ENCODE data around the gene FANCG. TPM values are rescaled to one million over a fixed set of nuclear protein-coding genes. Genes with fewer than 3 reads are reported as not detected.
A peak's percentile ranks its signal among the peaks of the same experiment; 100 is the strongest.

Gene FANCG
- total RNA-seq, 1 donor from 2014 or later, result 68.7 TPM

- DNase-seq (ENCODE audit: low spot score, unreplicated experiment), result no peak
- Mint-ChIP-seq H3K4me3 (ENCODE audit: low read depth) (no peak overlapping the region), H3K27ac (no peak overlapping the region), H3K4me1 (ENCODE audit: low read depth) (no peaks in the 10 kb centered on the region), H3K27me3 (no peaks in the 10 kb centered on the region), H3K9me3 (ENCODE audit: low read depth) (no peaks in the 10 kb centered on the region), H3K36me3 (ENCODE audit: insufficient read depth) (peaks cover 76% of the 10 kb centered on the region)
- no peak for TF ChIP-seq CTCF (IDR thresholded peaks at IDR 0.05; ENCODE audit: unreplicated experiment)
Measured at GRCh38 chr9:35057271-35057620, 22.5 kb downstream of the FANCG start.

DNA sequence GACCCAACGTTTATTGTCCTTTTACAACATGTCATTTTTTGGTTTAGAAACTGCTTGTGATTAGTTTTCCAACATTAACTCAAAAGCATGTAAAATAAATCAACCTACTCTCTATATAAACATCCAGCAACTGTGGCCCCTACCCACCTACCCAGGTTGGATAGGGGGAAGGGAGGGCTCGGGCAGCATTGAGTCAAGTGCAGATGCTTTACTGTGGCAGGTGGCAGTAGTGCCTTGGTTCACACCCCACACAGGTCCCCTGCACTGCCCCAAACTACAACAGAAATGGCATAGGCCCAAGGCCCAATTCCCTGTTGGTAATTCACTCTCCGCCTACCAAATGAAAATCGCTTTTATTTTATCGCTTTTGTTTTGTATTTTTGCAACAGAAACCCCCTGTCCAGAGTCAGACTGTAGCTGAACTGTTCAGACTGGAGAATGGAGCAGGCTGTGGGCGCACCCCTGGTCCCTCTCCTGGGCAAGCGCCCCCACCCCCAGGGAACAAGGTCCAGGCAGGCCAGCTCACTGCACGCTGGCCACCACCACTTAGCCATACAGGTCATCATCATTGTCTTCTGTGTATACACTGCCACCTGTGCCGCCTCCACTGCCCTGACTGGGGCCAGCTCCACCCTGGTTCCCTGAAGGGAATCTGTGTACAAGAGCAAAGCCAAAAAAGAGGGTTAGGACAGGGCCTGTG, 23.0 kb downstream of the FANCG start:
- H3K36me3 Mint-ChIP-seq (ENCODE audit: insufficient read depth), result peaks cover 72% of the 10 kb centered on the region

DNA sequence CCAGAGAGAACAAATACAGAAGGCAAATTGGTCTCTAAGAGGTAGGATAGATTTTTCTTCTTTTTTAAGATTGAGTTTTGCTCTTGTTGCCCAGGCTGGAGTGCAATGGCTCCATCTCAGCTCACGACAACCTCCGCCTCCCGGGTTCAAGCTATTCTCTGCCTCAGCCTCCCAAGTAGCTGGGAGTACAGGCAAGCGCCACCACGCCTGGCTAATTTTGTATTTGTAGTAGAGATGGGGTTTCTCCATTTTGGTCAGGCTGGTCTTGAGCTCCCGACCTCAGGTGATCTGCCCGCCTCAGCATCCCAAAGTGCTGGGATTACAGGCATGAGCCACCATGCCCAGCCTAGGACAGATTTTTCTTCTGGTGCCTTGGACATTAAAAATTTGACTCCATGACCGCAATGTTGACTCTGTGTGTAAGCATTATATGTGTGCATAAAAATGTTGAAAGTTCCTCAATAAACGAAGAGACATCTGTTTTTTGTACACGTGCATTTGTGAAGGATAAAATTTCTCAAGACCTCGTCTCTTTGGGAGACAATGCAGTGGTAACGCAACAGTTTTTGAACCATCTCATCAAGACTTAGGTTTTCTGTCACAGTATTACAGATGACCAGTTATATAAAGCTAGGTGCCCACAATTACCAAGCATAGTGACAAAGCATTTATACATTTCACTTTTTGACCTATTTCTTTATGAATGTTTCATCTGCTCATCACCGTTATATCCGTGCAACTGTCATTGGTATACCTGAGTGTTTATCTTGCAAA, 24.7 kb downstream of the FANCG start:
- DNase-seq (ENCODE audit: low spot score, unreplicated experiment), result no peak
- Mint-ChIP-seq H3K36me3 (ENCODE audit: insufficient read depth) (peaks cover 63% of the 10 kb centered on the region), H3K4me1 (ENCODE audit: low read depth) (no peaks in the 10 kb centered on the region), H3K27ac (no peak overlapping the region), H3K4me3 (ENCODE audit: low read depth) (no peak overlapping the region), H3K9me3 (ENCODE audit: low read depth) (no peaks in the 10 kb centered on the region), H3K27me3 (no peaks in the 10 kb centered on the region)
- TF ChIP-seq CTCF (IDR thresholded peaks at IDR 0.05; ENCODE audit: unreplicated experiment), result no peak

More for the DNA sequence above, 23.0 kb downstream of the FANCG start:
- DNase-seq (ENCODE audit: low spot score, unreplicated experiment), result no peak
- Mint-ChIP-seq H3K27me3 (no peaks in the 10 kb centered on the region), H3K4me1 (ENCODE audit: low read depth) (no peaks in the 10 kb centered on the region), H3K9me3 (ENCODE audit: low read depth) (no peaks in the 10 kb centered on the region), H3K4me3 (ENCODE audit: low read depth) (no peak overlapping the region), H3K27ac (peak overlapping the region; percentile 86)
- no peak for TF ChIP-seq CTCF (IDR thresholded peaks at IDR 0.05; ENCODE audit: unreplicated experiment)

DNA sequence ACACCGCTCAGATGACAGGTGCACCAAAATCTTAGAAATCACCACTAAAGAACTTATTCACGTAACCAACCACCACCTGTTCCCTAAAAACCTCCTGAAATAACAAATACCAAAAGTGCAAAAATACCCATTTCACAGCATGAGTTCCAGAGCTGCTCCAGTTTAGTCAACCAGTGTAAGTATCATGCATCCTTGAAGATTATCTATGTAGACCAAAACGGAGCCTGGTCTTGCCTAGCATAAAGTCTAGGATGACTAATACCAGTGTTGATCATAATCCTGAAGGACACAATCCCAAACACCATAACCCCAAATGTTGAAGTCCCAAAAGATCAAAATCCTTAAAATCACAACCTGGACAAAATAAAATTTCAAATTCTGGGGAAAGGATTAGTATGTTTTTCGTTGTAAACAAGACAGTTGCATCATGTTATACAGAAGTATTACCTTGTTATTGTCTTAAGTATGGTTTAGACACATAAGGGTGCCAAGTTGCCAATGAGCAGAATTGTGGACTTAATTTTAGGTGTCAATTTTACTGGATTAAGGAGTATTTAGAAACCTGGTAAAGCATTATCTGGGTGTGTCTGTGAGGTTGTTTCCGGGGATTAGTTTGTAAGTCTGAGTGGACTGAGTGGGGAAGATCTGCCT, 25.4 kb downstream of the FANCG start:
- Mint-ChIP-seq H3K4me3 (ENCODE audit: low read depth) (no peak overlapping the region), H3K27me3 (no peaks in the 10 kb centered on the region), H3K36me3 (ENCODE audit: insufficient read depth) (peaks cover 58% of the 10 kb centered on the region), H3K9me3 (ENCODE audit: low read depth) (no peaks in the 10 kb centered on the region), H3K4me1 (ENCODE audit: low read depth) (no peaks in the 10 kb centered on the region), H3K27ac (no peak overlapping the region)
- no peak for TF ChIP-seq CTCF (IDR thresholded peaks at IDR 0.05; ENCODE audit: unreplicated experiment)
- DNase-seq (ENCODE audit: low spot score, unreplicated experiment), result no peak

All from progenitor cell of endocrine pancreas (in vitro differentiated cells).